NCI-H2196 treated with DMSO at 0.1 percent for 48 hours (cell line): ENCODE results near the gene ATAT1.

ENCODE experiments used
- DNase-seq: peaks from one replicate; lab custom pipeline; 2025; ENCODE audit not compliant: unreplicated experiment; lab: John Stamatoyannopoulos, UW

Gene ATAT1

DNA sequence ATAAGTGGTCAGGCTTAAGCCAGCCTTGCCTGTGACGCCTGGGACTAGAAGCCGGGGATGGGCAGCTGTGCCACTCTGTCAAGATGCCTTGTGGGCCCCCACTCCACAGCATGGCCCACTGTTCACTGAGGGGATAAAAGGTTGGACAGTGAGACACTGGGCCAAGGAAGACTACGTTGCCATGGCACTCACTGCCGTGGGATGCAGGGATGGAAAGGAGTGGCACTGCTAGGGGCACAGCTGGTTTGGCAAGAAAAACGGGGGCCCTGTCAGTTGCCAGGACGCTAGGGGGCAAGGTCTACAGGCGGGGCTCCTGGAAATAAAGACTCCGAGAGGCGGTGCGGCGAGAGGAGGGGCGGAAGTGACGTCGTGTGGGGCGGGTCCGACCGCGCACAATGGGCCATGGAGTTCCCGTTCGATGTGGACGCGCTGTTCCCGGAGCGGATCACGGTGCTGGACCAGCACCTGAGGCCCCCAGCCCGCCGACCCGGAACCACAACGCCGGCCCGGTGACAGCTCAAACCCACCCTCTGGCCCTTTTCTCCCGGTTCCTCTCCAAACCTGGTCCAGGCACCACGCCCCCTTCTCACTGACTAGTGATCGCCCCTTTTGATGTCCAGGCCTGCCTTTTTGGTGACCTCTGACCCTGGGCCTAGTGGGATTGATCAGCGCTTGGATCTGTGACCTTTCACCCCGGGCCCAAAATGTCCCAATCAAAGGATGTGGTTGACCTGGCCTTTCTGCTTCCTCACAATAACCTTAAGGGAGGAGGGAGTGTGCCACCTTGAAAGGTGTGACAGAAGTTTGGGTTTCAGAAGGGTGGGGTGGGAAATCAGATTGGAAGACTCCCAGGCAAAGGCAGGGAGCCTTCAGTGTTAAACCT, at the start of gene ATAT1:
Gene ATAT1, plus strand, starts transcription at position 391 of the 883 bp plus-strand sequence.
- DNase-seq = peak; percentile 66

DNA sequence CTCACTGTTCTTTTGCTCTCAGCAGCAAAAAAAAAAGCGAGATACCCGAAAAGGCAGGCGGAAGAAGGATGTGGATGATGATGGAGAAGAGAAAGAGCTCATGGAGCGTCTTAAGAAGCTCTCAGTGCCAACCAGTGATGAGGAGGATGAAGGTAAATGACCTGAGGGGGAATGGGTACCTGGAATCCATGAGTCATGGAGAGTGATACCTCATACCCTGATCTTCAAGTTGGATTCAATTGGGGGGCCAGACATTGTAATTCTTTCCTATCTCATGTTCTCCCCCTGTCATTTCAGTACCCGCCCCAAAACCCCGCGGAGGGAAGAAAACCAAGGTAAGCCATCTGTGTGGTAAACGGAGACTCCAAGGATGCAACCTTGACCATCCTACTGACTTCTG, 48.6 kb upstream of the ATAT1 start:
- no peak for DNase-seq

DNA sequence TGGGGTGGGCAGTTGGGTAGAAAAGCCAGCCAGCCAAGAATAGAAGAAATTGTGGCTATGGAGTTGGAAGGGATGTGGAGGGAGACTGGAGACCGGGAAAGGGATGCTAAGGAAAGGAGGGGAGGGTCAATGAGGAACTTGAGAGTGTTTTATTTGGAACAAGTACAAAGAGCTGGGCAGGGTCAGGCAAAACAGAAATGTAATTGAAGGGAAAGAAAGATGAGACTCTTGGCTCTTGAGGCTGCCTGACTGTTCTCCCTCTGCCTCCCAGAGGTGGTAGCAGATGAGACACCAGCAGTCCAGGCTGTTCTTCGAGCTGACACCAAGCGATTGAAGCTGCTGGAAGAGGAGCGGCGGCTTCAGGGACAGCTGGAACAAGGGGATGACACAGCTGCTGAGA, 42.8 kb upstream of the ATAT1 start:
- DNase-seq = no peak

DNA sequence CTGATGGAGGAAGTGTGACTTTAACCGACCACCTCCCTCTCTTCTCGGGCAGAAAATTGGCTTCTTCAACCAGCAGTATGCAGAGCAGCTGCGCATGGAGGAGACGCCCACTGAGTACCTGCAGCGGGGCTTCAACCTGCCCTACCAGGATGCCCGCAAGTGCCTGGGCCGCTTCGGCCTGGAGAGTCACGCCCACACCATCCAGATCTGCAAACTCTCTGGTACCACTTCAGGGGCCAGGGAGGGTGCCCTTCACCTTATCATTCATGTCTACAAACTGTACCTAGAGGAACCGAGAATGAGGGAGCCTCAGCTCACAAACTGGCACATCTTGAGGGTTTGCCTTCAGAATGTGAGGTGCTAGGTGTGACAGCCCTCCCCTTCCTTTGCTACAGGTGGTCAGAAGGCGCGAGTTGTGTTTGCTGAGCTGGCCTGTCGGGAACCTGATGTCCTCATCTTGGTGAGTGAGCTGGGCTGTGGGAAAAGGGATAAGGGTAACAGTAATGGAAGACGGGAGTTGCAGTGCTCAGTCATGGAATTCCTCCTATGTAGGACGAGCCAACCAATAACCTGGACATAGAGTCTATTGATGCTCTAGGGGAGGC, 36.8 kb upstream of the ATAT1 start:
- no peak for DNase-seq

DNA sequence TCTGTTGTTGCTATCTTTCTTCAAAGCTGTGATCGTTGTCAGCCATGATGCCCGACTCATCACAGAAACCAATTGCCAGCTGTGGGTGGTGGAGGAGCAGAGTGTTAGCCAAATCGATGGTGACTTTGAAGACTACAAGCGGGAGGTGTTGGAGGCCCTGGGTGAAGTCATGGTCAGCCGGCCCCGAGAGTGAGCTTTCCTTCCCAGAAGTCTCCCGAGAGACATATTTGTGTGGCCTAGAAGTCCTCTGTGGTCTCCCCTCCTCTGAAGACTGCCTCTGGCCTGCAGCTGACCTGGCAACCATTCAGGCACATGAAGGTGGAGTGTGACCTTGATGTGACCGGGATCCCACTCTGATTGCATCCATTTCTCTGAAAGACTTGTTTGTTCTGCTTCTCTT, 36.2 kb upstream of the ATAT1 start:
- no peak for DNase-seq

DNA sequence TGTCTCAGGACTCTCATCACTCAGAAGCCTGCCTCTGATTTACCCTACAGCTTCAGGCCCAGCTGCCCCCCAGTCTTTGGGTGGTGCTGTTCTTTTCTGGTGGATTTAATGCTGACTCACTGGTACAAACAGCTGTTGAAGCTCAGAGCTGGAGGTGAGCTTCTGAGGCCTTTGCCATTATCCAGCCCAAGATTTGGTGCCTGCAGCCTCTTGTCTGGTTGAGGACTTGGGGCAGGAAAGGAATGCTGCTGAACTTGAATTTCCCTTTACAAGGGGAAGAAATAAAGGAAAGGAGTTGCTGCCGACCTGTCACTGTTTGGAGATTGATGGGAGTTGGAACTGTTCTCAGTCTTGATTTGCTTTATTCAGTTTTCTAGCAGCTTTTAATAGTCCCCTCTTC, 35.7 kb upstream of the ATAT1 start:
- DNase-seq = no peak

DNA sequence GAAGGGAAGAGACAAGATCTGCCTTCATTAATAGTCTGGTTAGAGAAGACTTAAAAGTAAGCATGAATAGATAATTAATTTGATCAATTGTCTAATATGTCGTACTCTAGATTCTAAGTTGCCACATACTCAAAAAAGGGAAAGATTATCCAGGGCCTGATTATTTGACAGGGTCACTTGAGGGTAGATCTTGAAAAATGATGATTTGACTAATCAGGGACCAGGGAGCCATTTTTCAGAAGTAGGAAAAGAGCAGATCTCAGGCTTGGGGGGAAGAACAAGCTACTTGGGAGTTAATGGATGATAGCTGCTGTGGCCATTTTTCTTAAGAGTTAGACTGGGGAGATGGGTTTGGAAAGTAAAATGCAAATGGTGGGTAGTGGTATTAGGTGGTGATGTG, 34.4 kb upstream of the ATAT1 start:
- no peak for DNase-seq

DNA sequence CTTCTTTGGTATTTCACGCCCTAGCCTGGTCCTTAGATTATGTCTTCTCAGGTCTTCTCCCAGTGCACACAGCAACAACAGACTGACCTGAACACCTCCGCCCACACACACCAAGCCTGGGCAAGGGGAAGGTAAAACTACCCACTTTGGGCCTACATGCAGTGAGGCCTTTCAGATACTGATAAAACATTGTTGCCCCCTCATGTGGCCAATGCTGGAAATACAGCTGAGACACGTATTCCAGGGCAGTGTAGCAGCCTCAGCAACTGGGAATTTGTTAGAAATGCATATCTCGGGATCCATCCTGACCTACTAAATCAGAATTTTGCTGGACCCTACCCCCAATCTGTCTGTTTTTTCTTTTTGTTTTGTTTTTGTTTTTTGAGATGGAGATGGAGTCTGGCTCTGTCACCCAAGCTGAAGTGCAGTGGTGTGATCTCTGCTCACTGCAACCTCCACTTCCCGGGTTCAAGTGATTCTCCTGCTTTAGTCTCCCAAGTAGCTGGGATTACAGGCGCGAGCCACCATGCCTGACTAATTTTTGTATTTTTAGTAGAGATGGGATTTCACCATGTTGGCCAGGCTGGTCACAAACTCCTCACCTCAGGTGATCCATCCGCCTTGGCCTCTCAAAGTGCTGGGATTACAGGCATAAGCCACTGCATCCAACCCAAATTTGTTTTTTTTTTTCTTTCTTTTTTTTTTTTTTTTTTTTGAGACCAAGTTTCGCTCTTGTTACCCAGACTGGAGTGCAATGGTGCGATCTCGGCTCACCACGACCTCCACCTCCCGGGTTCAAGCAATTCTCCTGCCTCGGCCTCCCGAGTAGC, 29.1 kb upstream of the ATAT1 start:
- DNase-seq = peak; percentile 34

DNA sequence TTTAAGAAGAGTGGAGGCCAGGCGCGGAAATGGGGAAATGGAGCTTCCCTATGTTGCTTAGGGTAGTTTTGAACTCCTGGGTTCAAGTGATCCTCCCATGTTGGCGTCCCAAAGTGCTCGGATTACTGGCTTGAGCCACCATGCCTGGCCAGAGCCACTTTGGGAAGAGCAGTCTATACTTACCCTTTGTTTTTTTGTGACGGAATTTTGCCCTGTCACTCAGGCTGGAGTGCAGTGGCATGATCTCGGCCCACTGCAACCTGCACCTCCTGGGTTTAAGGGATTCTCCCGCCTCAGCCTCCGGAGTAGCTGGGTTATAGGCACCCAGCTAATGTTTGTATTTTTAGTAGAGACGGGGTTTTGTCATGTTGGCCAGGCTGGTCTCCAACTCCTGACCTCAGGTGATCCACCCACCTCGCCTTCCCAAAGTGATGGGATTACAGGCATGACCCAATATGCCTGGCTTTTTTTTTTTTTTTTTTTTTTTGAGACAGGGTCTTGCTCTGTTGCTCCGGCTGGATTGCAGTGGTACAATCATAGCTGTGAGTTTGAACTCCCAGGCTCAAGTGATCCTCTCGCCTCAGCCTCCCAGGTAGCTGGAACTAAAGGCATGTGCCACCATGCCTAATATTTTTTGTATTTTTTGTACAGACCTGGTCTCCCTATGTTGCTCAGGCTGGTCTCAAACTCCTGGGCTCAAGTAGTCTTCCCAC, 27.6 kb upstream of the ATAT1 start:
- no peak for DNase-seq

DNA sequence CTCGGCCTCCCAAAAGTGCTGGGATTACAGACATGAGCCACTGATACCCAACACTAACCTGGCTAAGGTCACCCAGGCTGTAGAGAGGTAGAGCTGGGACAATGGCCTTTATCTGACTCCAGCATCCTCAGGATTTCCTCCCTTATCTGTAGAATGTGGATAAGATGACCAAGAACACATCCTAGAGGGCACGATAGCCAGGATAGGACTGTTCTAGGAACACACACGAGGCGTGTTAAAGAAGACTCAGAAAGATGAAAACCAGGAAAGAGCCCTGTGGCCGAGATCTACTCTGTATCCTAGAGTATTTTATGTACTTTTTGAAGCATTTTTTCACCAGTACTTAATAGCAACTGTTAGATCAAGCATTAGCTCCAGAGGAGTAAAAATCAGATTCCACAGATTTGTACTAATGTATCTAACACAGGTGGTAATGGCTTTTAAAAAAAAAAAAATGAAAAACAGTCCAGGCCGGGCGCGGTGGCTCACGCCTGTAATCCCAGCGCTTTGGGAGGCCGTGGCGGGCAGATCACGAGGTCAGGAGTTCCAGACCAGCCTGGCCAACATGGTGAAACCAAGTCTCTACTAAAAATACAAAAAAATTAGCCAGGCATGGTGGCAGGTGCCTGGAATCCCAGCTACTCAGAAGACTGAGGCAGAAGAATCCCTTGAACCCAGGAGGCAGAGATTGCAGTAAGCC, 26.9 kb upstream of the ATAT1 start:
- no peak for DNase-seq

DNA sequence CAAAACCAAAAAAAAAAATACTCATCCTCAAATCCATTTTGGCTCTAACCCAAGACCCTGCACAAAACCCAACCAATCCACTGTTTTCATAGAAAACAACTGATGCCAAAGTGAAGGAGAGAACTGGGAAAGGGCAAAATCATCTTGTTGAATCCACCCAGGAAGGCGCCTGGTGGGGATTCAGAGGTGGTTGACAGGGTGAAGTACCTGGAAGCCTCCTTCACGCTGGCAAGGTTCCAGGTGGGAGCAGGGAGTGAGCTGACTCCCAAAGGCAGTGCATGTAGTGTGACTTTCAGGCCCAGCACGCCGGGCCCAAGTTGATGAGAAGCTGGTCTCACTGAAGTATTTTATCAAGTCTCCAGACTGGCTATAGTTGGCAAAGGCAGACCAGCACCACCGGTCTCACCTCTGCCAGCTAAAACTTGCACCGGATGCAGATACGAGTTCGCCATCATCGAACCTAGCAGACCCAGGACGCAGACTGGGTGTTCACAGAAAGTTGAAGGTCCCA, 26.2 kb upstream of the ATAT1 start:
- DNase-seq = no peak

DNA sequence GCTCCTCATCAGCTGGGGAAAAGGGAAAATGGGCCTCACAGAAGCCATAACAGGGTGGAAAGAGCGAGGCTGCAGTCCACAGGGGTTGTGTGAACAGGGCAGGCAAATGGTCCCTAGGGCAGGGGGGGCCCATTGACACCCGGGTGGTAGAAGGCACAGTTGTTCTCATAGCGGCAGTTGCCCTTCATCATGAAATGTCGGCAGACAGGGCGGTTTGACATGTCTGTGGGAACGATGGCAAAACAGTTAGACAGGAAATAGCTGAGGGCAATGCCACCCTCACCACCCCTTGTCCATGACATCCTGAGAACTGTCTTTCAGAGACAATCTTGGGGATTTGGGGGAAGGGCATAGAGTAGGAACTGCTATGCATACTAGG, 25.2 kb upstream of the ATAT1 start:
- DNase-seq = no peak

DNA sequence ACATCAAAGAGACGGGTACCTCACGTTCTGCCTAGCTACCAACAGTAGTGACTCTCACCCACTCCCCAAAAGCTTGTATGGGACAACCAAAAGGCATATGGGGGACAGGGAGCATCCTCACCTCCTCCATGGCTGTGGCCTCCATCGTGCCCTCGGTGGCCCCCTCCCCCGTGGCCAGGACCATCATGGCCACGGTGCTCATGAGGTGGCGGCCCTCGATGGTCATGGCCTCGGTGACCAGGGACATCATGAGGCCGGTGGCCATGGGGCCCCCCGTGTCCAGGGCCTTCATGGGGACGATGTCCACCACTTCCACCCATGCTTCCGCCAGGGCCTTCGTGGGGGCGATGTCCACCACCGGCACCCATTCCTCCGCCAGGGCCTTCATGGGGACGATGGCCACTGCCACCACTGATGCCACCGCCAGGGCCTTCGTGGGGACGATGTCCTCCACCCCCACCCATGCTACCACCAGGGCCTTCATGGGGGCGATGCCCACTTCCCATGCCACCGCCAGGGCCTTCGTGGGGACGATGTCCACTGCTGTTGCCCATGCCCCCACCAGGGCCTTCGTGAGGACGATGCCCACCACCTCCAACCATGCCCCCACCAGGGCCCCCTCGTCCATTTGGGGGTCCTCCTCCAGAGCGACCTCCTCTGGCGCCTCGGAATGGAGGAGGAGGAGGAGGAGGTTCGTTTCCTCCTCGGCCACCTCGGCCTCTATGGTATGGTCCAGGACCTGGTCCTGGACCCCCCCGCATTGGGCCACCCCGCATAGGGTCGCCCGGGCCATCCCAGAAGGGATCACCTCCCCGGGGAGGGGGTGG, 24.6 kb upstream of the ATAT1 start:
- DNase-seq = no peak

DNA sequence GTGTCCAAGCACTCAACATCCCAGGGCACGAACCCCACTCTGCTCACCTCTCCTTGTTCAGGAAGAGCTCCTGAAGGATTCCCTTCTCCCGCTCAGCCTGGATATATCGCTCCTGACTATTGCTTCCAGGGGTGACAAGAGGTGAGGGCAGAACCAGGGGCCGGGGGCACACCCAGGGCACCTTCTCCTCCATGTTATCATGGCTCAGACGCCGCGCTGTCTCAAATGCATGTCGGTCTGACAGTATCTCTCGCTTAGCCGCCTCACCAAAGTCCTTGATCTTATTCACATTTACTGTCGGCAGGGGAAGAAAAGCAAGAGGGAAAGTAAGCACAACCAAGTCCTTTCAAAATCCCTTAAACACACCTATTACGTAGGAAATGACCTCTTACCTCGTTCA, 22.7 kb upstream of the ATAT1 start:
- no peak for DNase-seq

DNA sequence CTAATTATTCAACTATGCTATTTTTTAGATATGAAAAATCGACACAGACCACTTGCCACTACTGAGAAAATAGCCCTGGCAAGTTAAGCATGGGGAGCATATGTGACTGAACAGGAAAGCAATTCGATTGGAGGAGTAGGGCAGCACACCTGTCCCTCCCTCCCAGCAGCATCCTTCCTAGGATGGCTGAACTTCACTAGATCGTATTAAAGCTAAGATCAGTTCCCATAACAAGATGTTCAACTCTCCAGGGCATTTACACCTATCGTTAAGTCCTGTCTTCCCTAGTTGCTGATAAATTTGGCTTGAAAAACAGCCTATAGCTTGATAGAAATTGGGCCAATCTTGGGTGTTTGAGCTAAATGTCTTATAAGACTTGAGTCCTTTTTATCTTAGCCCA, 16.6 kb upstream of the ATAT1 start:
- no peak for DNase-seq

DNA sequence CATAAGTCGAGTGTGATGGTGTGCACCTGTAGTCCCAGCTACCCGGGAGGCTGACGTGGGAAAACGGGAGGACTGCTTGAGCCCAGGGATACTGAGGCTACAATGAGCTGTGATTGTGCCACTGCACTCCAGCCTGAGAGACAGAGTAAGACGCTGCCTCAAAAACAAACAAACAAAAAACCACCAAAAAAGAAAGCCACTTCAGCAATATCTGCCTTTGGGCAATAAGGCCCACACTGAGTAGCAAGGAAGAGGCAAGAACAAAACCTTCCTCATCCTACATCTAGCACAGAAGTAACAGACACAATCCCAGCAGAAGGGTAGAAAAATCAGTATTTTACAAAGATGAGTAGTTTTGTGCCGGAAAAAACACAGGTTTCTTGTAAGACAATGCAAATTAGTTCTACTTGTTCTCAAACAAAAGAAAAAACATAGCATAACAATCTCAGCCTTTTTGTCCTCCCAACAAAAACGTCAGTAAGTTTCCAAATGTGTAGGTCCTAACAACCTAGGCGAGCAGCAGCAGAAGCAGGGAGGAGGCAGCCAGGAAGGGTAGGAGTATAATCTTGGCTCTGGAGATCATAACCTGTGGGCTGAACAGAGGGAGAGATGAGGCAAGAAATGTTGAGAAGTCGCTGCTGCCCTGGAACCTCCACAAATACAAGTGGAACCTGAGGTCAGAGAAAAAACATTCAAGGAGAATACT, 15.4 kb upstream of the ATAT1 start:
- no peak for DNase-seq

DNA sequence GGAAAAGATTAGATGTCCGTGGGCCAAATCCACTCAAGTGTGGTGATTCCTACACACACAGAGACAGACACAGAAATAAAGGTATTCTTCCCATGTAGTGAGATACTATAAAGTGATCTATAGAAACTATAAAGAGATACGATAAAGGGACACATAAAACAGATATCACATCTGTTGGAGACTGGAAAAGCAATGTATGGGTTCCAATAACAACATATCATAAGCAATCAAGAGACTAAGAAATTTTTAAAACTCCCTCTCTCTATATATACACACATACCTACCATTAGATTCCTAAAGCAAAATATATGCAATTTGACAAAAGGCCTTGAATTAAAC, 14.8 kb upstream of the ATAT1 start:
- no peak for DNase-seq

DNA sequence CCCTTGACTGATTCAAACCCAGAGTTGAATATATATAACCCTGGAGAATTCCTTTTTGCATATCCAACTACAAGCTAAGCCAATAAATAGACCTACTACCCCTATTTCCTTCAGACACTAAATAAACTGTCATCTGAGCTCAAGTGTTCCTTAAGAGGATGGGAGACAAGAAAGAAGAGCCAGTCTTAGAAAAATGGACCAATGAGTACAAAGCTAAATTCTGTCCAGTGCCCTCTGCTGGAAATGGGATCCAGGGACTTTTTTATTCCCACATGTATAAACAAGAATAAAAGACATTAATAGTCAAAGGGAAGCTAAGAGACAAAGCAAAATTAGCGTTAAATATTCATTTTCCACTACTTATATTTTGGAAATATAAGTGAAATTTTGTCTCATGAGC, 14.5 kb upstream of the ATAT1 start:
- no peak for DNase-seq

DNA sequence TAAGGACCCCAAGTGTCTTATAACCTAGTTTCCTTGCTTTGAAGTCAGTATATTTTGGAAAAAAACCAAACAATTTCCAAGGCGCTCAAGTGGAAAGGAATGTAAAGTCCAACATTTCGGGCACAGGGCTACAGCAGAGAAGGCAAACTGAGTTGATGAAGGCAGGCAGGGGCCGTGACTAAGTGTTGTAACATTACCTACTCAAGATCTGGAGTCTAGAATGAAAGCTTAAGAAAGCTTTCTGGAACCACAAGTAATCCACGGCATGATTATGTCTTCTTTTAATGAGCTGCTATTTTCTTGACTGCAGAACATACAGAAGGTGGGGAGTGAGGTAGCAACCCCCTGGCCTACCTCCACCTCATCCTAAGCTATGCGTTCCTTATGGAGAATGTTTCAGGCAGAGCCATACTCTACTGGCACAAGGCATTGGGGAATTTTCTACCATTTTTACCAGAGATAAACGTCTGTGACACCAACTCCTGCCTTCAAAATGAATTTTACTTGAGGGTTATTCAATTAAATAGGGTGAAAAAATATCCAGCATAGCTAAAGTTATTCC, 13.9 kb upstream of the ATAT1 start:
- DNase-seq = no peak
